ENCODE results near the gene KCNH2. TPM values are rescaled to one million over a fixed set of nuclear protein-coding genes. Genes with fewer than 3 reads are reported as not detected.

The KCNH2 gene
- total RNA-seq, 1 experiment from 2014 or later: 16.2 TPM

GRCh38 chr7:150944066-150945042, 33.8 kb downstream of the KCNH2 start (continued):
- TF ChIP-seq STAT6 (CRISPR knock-in tag; conservative IDR thresholded peaks at IDR 0.05; ENCODE audit: low read depth) (no peak), GTF2I (CRISPR knock-in tag; conservative IDR thresholded peaks at IDR 0.05) (no peak), ATF3 (CRISPR knock-in tag; conservative IDR thresholded peaks at IDR 0.05) (no peak), SMAD4 (CRISPR knock-in tag; IDR thresholded peaks at IDR 0.05) (no peak), TEAD1 (CRISPR knock-in tag; IDR thresholded peaks at IDR 0.05) (no peak), GABPB1 (CRISPR knock-in tag; IDR thresholded peaks at IDR 0.05) (no peak)
- TF ChIP-seq, protein P1, sequence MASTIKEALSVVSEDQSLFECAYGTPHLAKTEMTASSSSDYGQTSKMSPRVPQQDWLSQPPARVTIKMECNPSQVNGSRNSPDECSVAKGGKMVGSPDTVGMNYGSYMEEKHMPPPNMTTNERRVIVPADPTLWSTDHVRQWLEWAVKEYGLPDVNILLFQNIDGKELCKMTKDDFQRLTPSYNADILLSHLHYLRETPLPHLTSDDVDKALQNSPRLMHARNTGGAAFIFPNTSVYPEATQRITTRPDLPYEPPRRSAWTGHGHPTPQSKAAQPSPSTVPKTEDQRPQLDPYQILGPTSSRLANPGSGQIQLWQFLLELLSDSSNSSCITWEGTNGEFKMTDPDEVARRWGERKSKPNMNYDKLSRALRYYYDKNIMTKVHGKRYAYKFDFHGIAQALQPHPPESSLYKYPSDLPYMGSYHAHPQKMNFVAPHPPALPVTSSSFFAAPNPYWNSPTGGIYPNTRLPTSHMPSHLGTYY (CRISPR knock-in tag; IDR thresholded peaks at IDR 0.05): no peak

DNA sequence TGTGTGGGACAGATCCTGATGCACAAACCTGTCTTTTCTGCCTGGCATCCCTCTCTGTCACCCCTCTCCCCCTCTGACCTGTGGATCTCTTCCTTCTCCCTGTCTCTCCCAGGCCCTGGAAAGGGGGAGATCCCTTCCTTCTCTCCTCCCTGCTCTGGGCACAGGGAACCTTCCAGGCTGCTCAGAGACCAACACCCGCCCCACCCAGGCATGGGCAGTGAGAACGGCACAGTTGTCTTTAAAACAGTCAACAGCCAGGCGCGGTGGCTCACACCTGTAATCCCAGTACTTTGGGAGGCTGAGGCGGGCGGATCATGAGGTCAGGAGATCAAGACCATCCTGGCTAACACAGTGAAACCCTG, 34.7 kb downstream of the KCNH2 start:
- no peaks in the 10 kb centered on the region for H3K36me3 Mint-ChIP-seq
- no peak overlapping the region for H3K4me3 Mint-ChIP-seq
- DNase-seq (ENCODE audit: low spot score) (no peak), ATAC-seq (no peak)
- no peaks in the 10 kb centered on the region for H3K9me3 Mint-ChIP-seq
- H3K4me1 Mint-ChIP-seq: peaks cover 30% of the 10 kb centered on the region
- ChIA-PET CTCF (interaction anchor here (4.3 kb wide), 1 partner anchor 42 kb away, joined by 18 read pairs; no protein-coding TSS in a partner anchor), POLR2A (no interaction called here)
- peaks cover 2% of the 10 kb centered on the region for H3K27me3 Mint-ChIP-seq (ENCODE audit: low read depth)
- no peak overlapping the region for H3K27ac Mint-ChIP-seq
- TF ChIP-seq, protein P2, sequence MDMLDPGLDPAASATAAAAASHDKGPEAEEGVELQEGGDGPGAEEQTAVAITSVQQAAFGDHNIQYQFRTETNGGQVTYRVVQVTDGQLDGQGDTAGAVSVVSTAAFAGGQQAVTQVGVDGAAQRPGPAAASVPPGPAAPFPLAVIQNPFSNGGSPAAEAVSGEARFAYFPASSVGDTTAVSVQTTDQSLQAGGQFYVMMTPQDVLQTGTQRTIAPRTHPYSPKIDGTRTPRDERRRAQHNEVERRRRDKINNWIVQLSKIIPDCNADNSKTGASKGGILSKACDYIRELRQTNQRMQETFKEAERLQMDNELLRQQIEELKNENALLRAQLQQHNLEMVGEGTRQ (CRISPR knock-in tag; IDR thresholded peaks at IDR 0.05): no peak
- TF ChIP-seq ZNF121 (CRISPR knock-in tag; IDR thresholded peaks at IDR 0.05) (no peak), IRF2 (CRISPR knock-in tag; IDR thresholded peaks at IDR 0.05; ENCODE audit: borderline replicate concordance, low read depth) (no peak), ATF3 (CRISPR knock-in tag; conservative IDR thresholded peaks at IDR 0.05) (no peak), PRRX2 (CRISPR knock-in tag; IDR thresholded peaks at IDR 0.05) (no peak), E2F1 (CRISPR knock-in tag; IDR thresholded peaks at IDR 0.05) (no peak), MLX (CRISPR knock-in tag; IDR thresholded peaks at IDR 0.05) (no peak), ETV6 (CRISPR knock-in tag; IDR thresholded peaks at IDR 0.05) (no peak), SMAD3 (CRISPR knock-in tag; IDR thresholded peaks at IDR 0.05; ENCODE audit: borderline replicate concordance) (no peak), ESRRA (CRISPR knock-in tag; IDR thresholded peaks at IDR 0.05; ENCODE audit: borderline replicate concordance) (no peak), ZNF232 (CRISPR knock-in tag; IDR thresholded peaks at IDR 0.05) (no peak), ZNF532 (CRISPR knock-in tag; IDR thresholded peaks at IDR 0.05; ENCODE audit: borderline replicate concordance) (no peak)
- TF ChIP-seq, protein P3, sequence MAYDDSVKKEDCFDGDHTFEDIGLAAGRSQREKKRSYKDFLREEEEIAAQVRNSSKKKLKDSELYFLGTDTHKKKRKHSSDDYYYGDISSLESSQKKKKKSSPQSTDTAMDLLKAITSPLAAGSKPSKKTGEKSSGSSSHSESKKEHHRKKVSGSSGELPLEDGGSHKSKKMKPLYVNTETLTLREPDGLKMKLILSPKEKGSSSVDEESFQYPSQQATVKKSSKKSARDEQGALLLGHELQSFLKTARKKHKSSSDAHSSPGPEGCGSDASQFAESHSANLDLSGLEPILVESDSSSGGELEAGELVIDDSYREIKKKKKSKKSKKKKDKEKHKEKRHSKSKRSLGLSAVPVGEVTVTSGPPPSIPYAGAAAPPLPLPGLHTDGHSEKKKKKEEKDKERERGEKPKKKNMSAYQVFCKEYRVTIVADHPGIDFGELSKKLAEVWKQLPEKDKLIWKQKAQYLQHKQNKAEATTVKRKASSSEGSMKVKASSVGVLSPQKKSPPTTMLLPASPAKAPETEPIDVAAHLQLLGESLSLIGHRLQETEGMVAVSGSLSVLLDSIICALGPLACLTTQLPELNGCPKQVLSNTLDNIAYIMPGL (CRISPR knock-in tag; IDR thresholded peaks at IDR 0.05): no peak
- TF ChIP-seq, protein P4, sequence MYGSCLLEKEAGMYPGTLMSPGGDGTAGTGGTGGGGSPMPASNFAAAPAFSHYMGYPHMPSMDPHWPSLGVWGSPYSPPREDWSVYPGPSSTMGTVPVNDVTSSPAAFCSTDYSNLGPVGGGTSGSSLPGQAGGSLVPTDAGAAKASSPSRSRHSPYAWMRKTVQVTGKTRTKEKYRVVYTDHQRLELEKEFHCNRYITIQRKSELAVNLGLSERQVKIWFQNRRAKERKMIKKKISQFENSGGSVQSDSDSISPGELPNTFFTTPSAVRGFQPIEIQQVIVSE (CRISPR knock-in tag; IDR thresholded peaks at IDR 0.05; ENCODE audit: borderline replicate concordance): no peak

Data from WTC11 (cell line).